GM06990 (cell line): ENCODE measurements around the gene CSTPP1.

Experiments used
- DNase-seq: peaks from one replicate; pipeline ENCODE4 v3.0.0-alpha.2; 2011; ENCODE audit not compliant: insufficient read length; ENCODE audit errors: extremely low read depth
- H3K27me3 ChIP-seq: replicated peaks from 2 replicates; pipeline ENCODE4 v1.6.0; 2011; ENCODE audit warnings: low read length; ENCODE audit not compliant: control insufficient read depth, insufficient read depth
- H3K36me3 ChIP-seq: 2 replicates; pipeline ENCODE4 v1.5.1; 2011; ENCODE audit warnings: low read length; ENCODE audit not compliant: control insufficient read depth, insufficient read depth
- H3K4me3 ChIP-seq: replicated peaks from 2 replicates; pipeline ENCODE4 v1.5.1; 2011; ENCODE audit warnings: low read depth, mild to moderate bottlenecking, control low read depth, low read length
- TF ChIP-seq, protein P1 (sequence below): IDR thresholded peaks from 2 replicates; pipeline ENCODE4 v1.5.1; 2011; ENCODE audit warnings: low read length, control low read depth, mild to moderate bottlenecking, inconsistent platforms; ENCODE audit not compliant: insufficient read depth, poor library complexity, severe bottlenecking

The CSTPP1 gene

DNA sequence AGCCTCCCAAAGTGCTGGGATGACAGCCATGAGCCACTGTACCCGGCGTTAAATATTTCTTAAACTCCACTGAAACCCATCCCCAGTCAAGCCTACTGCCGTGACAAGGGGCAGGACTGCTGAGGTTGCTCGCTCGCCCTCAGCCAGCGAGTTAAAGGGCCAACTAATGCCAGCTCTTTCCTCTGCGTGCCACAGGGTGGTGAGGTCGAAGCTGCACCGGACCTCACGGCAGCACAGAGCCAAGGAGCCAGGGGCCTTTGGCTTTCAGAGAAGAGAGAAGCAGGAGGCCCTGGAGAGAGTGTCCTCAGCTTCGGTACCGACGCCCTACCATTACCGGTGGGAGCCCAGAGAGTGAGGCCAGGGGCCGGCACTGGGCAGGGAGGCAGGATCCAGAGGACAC lies 227.3 kb downstream of the CSTPP1 start:
- Histone ChIP-seq H3K36me3 (peaks cover 35% of the 10 kb centered on the region), H3K27me3 (no peaks in the 10 kb centered on the region), H3K4me3 (no peak overlapping the region)
- TF ChIP-seq, protein P1, sequence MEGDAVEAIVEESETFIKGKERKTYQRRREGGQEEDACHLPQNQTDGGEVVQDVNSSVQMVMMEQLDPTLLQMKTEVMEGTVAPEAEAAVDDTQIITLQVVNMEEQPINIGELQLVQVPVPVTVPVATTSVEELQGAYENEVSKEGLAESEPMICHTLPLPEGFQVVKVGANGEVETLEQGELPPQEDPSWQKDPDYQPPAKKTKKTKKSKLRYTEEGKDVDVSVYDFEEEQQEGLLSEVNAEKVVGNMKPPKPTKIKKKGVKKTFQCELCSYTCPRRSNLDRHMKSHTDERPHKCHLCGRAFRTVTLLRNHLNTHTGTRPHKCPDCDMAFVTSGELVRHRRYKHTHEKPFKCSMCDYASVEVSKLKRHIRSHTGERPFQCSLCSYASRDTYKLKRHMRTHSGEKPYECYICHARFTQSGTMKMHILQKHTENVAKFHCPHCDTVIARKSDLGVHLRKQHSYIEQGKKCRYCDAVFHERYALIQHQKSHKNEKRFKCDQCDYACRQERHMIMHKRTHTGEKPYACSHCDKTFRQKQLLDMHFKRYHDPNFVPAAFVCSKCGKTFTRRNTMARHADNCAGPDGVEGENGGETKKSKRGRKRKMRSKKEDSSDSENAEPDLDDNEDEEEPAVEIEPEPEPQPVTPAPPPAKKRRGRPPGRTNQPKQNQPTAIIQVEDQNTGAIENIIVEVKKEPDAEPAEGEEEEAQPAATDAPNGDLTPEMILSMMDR, result no peak
- DNase-seq, result no peak

DNA sequence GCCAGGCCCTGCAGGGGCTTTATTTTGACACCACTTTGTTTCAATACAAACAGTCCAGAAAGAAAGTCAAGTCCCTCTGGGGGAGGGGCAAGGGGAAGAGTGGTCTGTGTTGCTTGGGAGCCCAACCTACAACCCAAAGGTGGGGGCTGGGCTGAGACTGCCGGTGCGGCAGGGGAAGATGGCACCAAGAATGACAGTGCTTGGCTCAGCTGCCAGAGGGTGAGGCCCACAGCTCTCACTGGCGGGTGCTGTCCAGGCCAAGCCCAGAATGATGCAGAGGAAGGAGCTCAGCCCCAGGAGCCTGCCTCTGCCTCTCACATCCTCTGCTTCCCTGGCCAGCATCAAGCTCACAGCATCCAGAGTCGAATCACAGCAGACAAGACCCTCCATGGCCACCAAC lies 227.8 kb downstream of the CSTPP1 start:
- H3K27me3 ChIP-seq, result no peaks in the 10 kb centered on the region
- TF ChIP-seq, protein P1, result no peak
- no peak overlapping the region for H3K4me3 ChIP-seq
- no peak for DNase-seq
- peaks cover 35% of the 10 kb centered on the region for H3K36me3 ChIP-seq

DNA sequence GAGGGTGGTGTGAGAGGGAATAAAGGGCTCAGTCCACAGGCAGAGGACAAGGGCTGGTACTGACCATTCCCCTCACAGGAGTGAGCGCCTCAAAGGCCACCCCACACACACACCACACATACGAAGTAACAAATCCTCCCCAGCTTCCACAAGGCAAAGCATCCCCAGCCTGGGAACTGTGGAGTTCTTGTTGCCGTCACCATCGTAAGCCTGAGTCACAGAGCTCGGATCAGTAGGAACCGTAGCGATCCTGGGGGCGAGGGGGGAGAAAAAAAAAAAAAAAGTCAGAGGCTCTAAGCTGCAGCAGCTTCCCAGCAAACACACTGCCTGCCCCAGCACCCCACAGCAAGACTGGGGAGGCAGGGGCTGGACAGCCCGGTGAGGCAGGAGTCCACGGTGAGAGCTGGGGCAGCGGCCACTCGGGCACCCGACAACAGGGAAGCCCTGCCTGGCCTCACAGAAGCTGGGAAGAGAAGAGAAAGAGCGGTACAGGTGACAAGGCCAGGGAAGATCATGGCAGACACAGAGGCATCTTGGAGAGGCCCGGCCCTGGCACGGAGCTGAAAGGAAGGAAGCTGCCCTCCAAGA lies 228.8 kb downstream of the CSTPP1 start:
- TF ChIP-seq, protein P1, result no peak
- Histone ChIP-seq H3K27me3 (no peaks in the 10 kb centered on the region), H3K36me3 (peaks cover 39% of the 10 kb centered on the region), H3K4me3 (no peak overlapping the region)
- no peak for DNase-seq

- TF ChIP-seq, protein P1, result no peak
- peaks cover 42% of the 10 kb centered on the region for H3K36me3 ChIP-seq
- no peak overlapping the region for H3K4me3 ChIP-seq
- H3K27me3 ChIP-seq, result no peaks in the 10 kb centered on the region
- no peak for DNase-seq
Observed at GRCh38 chr11:47166368-47166767, 229.8 kb downstream of the CSTPP1 start.

DNA sequence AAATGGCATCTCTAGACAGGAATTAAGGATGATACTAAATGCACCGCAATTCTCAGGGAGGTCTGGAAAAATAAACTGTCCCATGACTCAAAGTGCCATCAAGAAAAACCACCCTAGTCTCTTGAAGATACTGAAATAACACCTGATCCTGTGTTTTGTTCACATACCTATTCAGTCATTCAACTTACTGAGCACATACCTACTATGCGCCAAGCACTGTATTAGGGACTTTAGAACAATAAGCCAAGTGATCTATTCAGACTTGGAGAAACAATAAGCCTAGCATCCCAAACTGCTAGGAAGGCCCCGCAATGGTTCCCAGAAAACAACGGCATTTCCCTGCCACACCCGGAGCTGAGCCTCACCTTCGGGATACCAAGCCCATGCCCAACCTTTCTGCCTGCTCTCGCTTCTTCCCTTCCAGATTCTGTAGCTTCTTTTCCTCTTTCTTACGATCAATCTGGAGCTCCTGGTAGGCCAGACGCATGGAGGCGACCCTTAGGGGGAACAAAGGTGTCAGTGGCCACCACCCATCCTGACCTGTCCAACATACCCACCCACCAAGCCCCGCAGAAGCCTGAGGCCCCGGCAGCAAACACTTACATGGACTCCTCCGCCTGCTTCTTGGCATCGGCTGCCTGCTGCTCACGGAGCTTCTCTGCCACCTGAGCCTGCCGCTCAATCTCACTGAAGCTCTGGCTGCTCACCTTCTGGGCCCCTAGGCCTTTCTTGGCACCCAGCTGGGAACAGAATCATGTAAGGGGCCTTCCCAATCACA lies 234.7 kb downstream of the CSTPP1 start:
- H3K27me3 ChIP-seq, result no peaks in the 10 kb centered on the region
- no peak for DNase-seq
- H3K36me3 ChIP-seq, result peaks cover 50% of the 10 kb centered on the region
- TF ChIP-seq, protein P1, result no peak
- H3K4me3 ChIP-seq, result no peak overlapping the region
